Naive B cell (primary cell): ENCODE results near the gene DQX1. TPM values are rescaled to one million over a fixed set of nuclear protein-coding genes. Genes with fewer than 3 reads are reported as not detected.

Experiments used
- ATAC-seq, 2 donors: fragments of 150-1000 bp; cut with Tn5 transposase; 2 replicates each; pipeline ENCODE4 v1.10.0; 2021; ENCODE audit warnings: low read depth in 2 of 2, mild to moderate bottlenecking in 2 of 2, moderate library complexity in 2 of 2
- DNase-seq: peaks from one replicate; pipeline ENCODE4 v3.0.0; 2022
- H3K27ac Mint-ChIP-seq, 6 donors: one replicate each; pipeline ENCODE4 v1.8.0; 2020 to 2022; ENCODE audit warnings: mild to moderate bottlenecking in 6 of 6, mixed read lengths in 6 of 6, moderate library complexity in 5 of 6, inconsistent platforms in 2 of 6
- H3K27me3 Mint-ChIP-seq, 3 donors: one replicate each; pipeline ENCODE4 v1.8.0; 2021 to 2022; ENCODE audit warnings: mixed read lengths in 3 of 3, mild to moderate bottlenecking in 1 of 3
- H3K36me3 Mint-ChIP-seq, 2 donors: one replicate each; pipeline ENCODE4 v1.8.0; 2020 to 2022; ENCODE audit warnings: mixed read lengths in 2 of 2, inconsistent platforms in 1 of 2, mild to moderate bottlenecking in 1 of 2
- H3K4me1 Mint-ChIP-seq, 3 donors: one replicate each; pipeline ENCODE4 v1.8.0; 2020 to 2022; ENCODE audit warnings: mixed read lengths in 3 of 3, inconsistent platforms in 1 of 3, mild to moderate bottlenecking in 1 of 3, moderate library complexity in 1 of 3
- H3K4me3 Mint-ChIP-seq, 8 donors: one replicate each; pipeline ENCODE4 v1.8.0; 2020 to 2022; ENCODE audit warnings: mild to moderate bottlenecking in 8 of 8, mixed read lengths in 8 of 8, moderate library complexity in 8 of 8, inconsistent platforms in 2 of 8
- H3K9me3 Mint-ChIP-seq, 7 donors: one replicate each; pipeline ENCODE4 v1.8.0; 2020 to 2022; ENCODE audit warnings: mixed read lengths in 7 of 7, mild to moderate bottlenecking in 5 of 7, inconsistent platforms in 2 of 7, moderate library complexity in 1 of 7
- polyA plus RNA-seq, 6 donors: library from polyadenylated mRNA; unstranded; fragments of 300-500 nt; fragmentation: Illumina TruSeq; gene quantifications; one replicate each; pipeline ENCODE4 v1.2.3, GENCODE V29; 2021; ENCODE audit warnings: low read depth in 6 of 6

Gene DQX1
- polyA plus RNA-seq, 6 donors from 2014 or later: not detected

DNA sequence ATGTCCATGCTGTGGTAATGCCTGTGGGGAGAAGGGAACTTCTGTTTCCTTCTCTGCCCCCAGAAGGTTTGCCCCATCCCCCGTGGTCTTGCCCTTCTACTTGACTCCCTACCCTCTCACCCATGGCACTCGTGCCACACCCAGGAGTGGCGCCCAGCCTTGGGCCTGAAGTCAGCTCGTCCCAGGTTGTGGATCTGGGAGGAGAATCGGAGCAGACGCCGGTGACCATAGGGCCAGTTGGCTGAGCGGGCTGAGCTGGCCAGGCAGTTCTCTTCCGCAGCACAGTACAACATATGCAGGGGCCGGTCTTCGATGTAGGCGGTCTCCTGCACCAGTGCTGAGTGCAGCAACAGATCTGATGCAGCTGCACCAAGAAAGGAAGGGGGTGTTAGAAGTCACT lies 8.4 kb upstream of the DQX1 start:
- no peaks in the 10 kb centered on the region for H3K27me3 Mint-ChIP-seq
- DNase-seq (no peak), ATAC-seq (no peak)
- H3K4me3 Mint-ChIP-seq: no peak overlapping the region
- H3K27ac Mint-ChIP-seq: no peak overlapping the region
- peaks cover 42 to 45% (median 43%) of the 10 kb centered on the region in 3 donors for H3K4me1 Mint-ChIP-seq
- H3K36me3 Mint-ChIP-seq: peaks cover 5 to 6% of the 10 kb centered on the region in 2 donors
- peaks cover 0 to 4% (median 0%) of the 10 kb centered on the region in 7 donors for H3K9me3 Mint-ChIP-seq

DNA sequence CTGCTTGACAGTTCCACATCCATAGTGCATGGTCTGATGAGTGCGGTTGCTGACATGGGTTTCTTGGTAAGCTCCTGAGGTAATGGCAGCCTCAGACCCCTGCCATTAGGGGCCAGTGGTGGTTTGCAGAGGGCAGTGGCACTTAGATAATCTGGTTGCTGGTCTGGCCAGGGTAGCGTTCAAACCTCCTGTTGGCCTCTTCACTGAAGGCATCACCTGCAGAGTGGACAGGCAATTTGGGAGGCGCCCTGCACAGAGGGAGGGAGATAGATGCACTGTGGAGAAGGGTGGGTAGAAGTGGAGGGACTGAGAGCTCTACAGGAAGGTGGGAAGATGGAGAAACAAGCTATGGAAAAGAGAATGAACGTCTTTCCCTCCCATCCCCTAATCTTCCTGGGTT lies 7.4 kb upstream of the DQX1 start:
- ATAC-seq (no peak), DNase-seq (no peak)
- no peaks in the 10 kb centered on the region for H3K27me3 Mint-ChIP-seq
- H3K4me1 Mint-ChIP-seq: peaks cover 39 to 42% (median 40%) of the 10 kb centered on the region in 3 donors
- no peak overlapping the region for H3K27ac Mint-ChIP-seq
- no peak overlapping the region for H3K4me3 Mint-ChIP-seq
- peaks cover 0 to 1% (median 0%) of the 10 kb centered on the region in 7 donors for H3K9me3 Mint-ChIP-seq
- peaks cover 0 to 5% of the 10 kb centered on the region in 2 donors for H3K36me3 Mint-ChIP-seq

DNA sequence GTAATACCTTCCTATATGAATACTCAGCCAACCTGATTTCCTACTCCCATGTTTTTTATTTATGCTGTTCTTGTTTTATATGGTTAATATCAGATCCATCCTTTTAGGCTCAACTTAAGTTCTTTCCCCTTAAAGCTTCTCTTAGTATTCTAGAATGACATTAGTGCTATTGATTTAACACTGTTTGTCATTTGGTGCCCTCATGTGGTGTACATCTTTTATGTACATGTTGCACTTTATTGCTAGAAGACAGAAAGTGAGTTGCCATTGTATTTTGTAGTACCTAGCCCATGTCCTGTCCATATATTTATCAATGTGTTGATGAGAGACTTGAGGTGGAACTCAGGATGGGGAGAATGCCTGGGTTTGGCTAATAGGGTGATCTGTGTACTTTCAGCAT lies 6.2 kb upstream of the DQX1 start:
- H3K27ac Mint-ChIP-seq: peak overlapping the region in 4 of 6 donors; percentile 17 to 95 (median 74)
- H3K9me3 Mint-ChIP-seq: peaks cover 0 to 1% (median 0%) of the 10 kb centered on the region in 7 donors
- H3K27me3 Mint-ChIP-seq: no peaks in the 10 kb centered on the region
- H3K4me1 Mint-ChIP-seq: peaks cover 39 to 43% (median 40%) of the 10 kb centered on the region in 3 donors
- H3K36me3 Mint-ChIP-seq: peaks cover 2 to 12% of the 10 kb centered on the region in 2 donors
- no peak for DNase-seq
- H3K4me3 Mint-ChIP-seq: peak overlapping the region; percentile 2 to 96 (median 86)
- ATAC-seq: no peak

DNA sequence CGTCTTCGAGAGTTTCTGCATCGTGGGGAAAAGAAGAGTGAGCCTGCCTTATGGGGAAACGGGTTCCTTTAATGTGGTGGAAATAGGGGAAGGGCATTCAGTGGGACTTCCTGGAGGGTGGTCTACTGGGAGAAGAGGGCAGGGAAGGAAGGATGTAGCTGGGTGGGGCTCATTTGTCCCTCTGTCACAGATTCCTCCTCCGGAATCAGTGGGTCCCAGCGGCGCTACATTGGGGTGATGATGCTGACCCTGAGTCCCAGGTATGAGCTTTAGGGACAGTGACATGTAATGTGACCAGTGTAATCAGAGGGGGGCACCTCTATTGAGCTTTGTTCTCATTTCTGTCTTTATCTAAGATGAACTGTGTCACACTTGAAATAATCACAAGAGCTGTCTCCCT lies 5.6 kb upstream of the DQX1 start:
- Mint-ChIP-seq H3K9me3 (peaks cover 0 to 1% (median 0%) of the 10 kb centered on the region in 7 donors), H3K4me3 (peak overlapping the region; percentile 17 to 96 (median 86)), H3K27ac (peak overlapping the region in 3 of 6 donors; percentile 57 to 95 (median 93)), H3K27me3 (no peaks in the 10 kb centered on the region), H3K4me1 (peaks cover 38 to 49% (median 42%) of the 10 kb centered on the region in 3 donors), H3K36me3 (peaks cover 8 to 14% of the 10 kb centered on the region in 2 donors)
- no peak for DNase-seq
- no peak for ATAC-seq

- H3K36me3 Mint-ChIP-seq: peaks cover 15 to 21% of the 10 kb centered on the region in 2 donors
- no peaks in the 10 kb centered on the region for H3K27me3 Mint-ChIP-seq
- H3K9me3 Mint-ChIP-seq: peaks cover 0 to 1% (median 0%) of the 10 kb centered on the region in 7 donors
- peak overlapping the region; percentile 83 to 96 (median 94) for H3K4me3 Mint-ChIP-seq
- DNase-seq (peak; percentile 58), ATAC-seq (peak; percentile 19 to 26)
- H3K4me1 Mint-ChIP-seq: peaks cover 46 to 57% (median 49%) of the 10 kb centered on the region in 3 donors
- peak overlapping the region; percentile 63 to 97 (median 94) for H3K27ac Mint-ChIP-seq
Measured at GRCh38 chr2:74530239-74531187, 4.5 kb upstream of the DQX1 start.

DNA sequence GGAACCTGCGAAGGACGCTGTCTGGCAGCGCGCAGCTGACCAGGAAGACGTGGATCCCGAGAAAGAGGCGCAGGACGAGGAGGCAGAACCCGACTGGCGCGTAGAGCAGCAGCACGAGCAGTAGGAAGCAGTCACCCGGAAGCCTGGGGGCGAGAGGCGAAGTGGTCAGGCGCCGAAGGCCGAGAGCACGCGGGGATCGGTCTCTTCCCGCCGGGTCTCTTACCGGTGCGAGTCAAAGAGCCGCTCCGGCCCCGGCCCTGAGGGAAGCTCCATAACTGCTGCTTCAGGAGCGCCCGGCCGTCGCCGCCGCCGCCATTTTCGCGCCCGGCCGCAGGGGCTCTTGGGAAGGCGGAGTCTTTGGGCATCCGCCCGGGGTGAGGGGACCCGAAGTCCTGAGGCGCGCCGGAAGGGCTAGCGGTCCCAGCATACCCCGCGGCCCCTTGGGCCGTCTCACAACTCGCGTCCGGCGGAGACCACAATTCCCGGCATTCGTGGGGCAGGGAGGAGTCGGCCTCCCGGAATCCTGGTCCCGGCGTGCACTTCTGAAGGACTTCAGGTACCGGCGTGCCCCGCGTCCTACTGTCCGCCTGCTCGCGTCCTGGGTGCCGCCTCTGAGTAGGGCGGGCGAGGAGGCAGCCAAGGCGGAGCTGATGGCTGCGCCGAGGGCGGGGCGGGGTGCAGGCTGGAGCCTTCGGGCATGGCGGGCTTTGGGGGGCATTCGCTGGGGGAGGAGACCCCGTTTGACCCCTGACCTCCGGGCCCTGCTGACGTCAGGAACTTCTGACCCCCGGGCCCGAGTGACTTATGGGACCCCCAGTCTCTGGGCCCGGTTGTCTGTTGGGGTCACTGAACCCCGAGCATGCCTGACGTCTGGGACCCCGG lies 3.6 kb upstream of the DQX1 start, which contains the start of the genes AUP1 and HTRA2:
TSS of gene AUP1 (minus strand) at position 350 of the 882 bp plus-strand sequence. CDS start at position 273, 77 bp downstream.
TSS of gene HTRA2 (plus strand) at position 577 of the 882 bp plus-strand sequence. CDS start at position 651, 74 bp downstream.
- peak; percentile 81 to 82 for ATAC-seq
- Mint-ChIP-seq H3K9me3 (peaks cover 0 to 1% (median 0%) of the 10 kb centered on the region in 7 donors), H3K27ac (peak within 1 kb of the TSS; percentile 93 to 97 (median 96)), H3K4me3 (peak within 1 kb of the TSS; percentile 83 to 96 (median 94)), H3K27me3 (no peaks in the 10 kb centered on the region), H3K4me1 (peaks cover 46 to 57% (median 49%) of the 10 kb centered on the region in 3 donors), H3K36me3 (peaks cover 15 to 21% of the 10 kb centered on the region in 2 donors)
- peak; percentile 92 for DNase-seq

DNA sequence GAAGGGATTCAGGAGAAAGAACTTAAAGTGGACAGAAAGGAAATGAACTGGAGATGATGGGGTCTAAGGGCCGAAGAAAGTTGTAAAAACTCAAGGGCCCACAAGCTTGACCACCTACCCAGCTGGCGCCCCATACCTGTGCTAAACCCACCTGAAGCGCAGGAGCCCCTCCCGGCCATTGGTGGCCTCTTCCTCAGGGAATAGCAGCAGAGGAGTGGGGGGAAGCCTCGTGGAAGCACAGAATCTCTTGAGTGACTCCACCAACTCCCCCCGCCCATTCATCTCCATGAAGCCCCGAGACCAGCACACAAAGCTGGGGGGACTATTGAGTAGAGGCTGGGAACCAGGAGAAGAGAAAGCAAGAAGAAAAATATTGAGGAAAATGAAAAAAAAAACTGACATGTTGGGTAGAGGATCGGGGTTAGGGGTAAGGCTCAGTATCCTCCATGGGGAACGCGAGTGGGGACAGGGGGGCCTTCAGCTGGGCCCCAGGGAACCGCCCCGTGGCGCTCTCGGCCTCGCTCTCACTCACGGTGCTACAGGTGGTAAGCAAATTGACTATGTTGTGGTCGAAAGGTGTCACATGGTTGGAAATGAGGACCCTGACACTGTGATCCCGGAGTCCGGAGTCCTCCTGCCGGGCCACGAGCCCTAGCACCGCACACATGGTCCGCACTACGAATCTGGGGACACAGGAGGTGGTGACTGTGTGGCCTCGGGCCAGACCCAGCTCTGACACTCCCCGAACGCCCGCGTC lies 2.7 kb upstream of the DQX1 start:
- H3K4me1 Mint-ChIP-seq: peaks cover 46 to 57% (median 49%) of the 10 kb centered on the region in 3 donors
- no peak for DNase-seq
- ATAC-seq: no peak

DNA sequence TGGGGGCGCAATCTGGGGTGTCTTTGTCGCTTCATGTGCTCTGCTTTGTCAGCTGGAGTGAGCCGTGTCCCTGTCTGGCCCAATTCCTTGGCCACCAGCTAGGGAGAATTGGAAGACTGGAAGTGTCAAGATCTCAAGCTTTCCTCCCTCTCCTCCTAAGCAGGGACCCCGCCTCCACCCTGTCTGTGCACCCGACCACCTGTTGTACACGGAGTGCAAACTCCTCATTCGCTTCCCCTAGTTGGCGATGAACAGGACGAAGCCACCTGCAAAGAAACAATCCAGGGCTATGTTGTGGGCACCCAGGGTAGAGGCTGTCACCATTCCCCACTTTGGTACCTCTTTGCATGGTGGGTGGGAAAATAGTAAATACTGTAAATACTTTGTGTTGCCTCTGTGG lies 1.7 kb upstream of the DQX1 start:
- Mint-ChIP-seq H3K4me1 (peaks cover 46 to 55% (median 49%) of the 10 kb centered on the region in 3 donors), H3K9me3 (no peaks in the 10 kb centered on the region), H3K36me3 (peaks cover 15 to 21% of the 10 kb centered on the region in 2 donors), H3K27me3 (no peaks in the 10 kb centered on the region), H3K4me3 (peak overlapping the region; percentile 83 to 96 (median 94)), H3K27ac (peak overlapping the region in 5 of 6 donors; percentile 18 to 95 (median 91))
- DNase-seq: no peak
- no peak for ATAC-seq

More for the DNA sequence above, 2.7 kb upstream of the DQX1 start:
- Mint-ChIP-seq H3K36me3 (peaks cover 15 to 21% of the 10 kb centered on the region in 2 donors), H3K27ac (peak overlapping the region; percentile 93 to 97 (median 95)), H3K27me3 (no peaks in the 10 kb centered on the region), H3K9me3 (peaks cover 0 to 1% (median 0%) of the 10 kb centered on the region in 7 donors), H3K4me3 (peak overlapping the region; percentile 83 to 96 (median 94))

- Mint-ChIP-seq H3K4me1 (peaks cover 38 to 45% (median 43%) of the 10 kb centered on the region in 3 donors), H3K9me3 (no peaks in the 10 kb centered on the region), H3K36me3 (peaks cover 16 to 20% of the 10 kb centered on the region in 2 donors), H3K27me3 (peaks cover 7 to 8% (median 7%) of the 10 kb centered on the region in 3 donors), H3K27ac (peak overlapping the region; percentile 41 to 98 (median 92)), H3K4me3 (peak overlapping the region; percentile 35 to 86 (median 46))
- DNase-seq (no peak), ATAC-seq (no peak)
Measured at GRCh38 chr2:74526649-74527230, 709 bp upstream of the DQX1 start.

DNA sequence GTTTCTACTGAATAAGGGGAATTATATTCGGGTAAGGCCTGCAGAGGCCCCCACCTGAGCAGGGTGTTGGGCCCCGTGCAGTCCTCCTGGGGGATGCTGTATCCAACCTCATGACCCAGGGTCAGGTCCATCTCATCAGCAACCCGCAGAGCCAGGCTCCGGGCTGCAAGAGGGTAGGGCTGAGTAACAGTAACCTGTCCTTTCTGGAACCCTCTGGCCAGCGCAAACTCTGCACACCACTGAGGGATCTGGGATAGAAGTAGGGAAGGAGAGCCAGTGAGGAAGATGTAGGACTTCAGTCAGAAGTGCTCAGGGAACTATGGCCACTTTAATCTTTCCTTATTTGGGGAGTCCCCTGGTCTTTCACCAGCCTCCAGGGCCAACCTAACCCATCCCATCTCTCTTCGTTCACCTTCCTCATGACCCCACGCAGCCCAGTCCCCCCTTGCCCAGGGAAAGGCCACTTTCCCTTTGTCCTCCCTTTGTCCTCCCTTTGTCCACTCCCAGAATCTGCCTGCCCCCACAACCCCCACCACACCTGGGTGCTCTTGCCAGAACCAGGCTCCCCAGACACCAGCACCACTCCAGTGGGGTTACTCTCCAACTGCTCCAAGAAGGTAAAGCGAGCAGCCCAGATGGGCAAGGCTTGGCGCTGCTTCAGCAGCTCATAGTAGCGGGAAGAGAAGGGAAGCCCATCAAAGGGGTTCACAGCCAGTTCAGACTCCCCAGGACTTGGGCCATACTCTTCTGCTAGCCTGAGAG lies 895 bp downstream of the DQX1 start:
- ATAC-seq (no peak), DNase-seq (no peak)
- Mint-ChIP-seq H3K9me3 (no peaks in the 10 kb centered on the region), H3K27ac (peak overlapping the region in 1 of 6 donors; percentile 44), H3K4me1 (peaks cover 25 to 32% (median 31%) of the 10 kb centered on the region in 3 donors), H3K36me3 (peaks cover 16 to 23% of the 10 kb centered on the region in 2 donors), H3K4me3 (peak overlapping the region in 1 of 8 donors; percentile 4), H3K27me3 (peaks cover 18 to 24% (median 23%) of the 10 kb centered on the region in 3 donors)

GRCh38 chr2:74524005-74524404 lies 2.0 kb downstream of the DQX1 start:
- Mint-ChIP-seq H3K27me3 (peaks cover 27 to 35% (median 35%) of the 10 kb centered on the region in 3 donors), H3K9me3 (no peaks in the 10 kb centered on the region), H3K4me3 (peak overlapping the region in 1 of 8 donors; percentile 21), H3K27ac (no peak overlapping the region), H3K4me1 (peaks cover 23 to 31% (median 29%) of the 10 kb centered on the region in 3 donors), H3K36me3 (peaks cover 16 to 23% of the 10 kb centered on the region in 2 donors)
- ATAC-seq: no peak
- no peak for DNase-seq
